Vagina (tissue), 2 donors: ENCODE results near the gene SMARCA2.

Experiments
- CTCF ChIP-seq, 3 experiments: fragments of 450-650 bp in 2 of 3; fragments of 200-600 bp in 1 of 3; sonication (generic) in 1 of 3; IDR thresholded peaks; one replicate each; pipeline ENCODE4 v1.5.1; 2017 to 2019; ENCODE audit warnings: antibody characterized with exemption in 3 of 3, mild to moderate bottlenecking in 2 of 3, moderate library complexity in 2 of 3
- POLR2A ChIP-seq, 2 donors: fragments of 450-650 bp; IDR thresholded peaks; one replicate each; pipeline ENCODE4 v1.6.1; 2017; ENCODE audit warnings: antibody characterized with exemption in 2 of 2, mild to moderate bottlenecking in 2 of 2, moderate library complexity in 2 of 2
- POLR2AphosphoS5 ChIP-seq, 2 donors: sonication (generic); formaldehyde crosslinking; IDR thresholded peaks; one replicate each; pipeline ENCODE4 v1.9.0; 2017; ENCODE audit warnings: antibody characterized with exemption in 2 of 2, mild to moderate bottlenecking in 2 of 2, low read depth in 1 of 2; ENCODE audit not compliant: insufficient read depth in 1 of 2

GRCh38 chr9:2036844-2037243 lies 21.7 kb downstream of the SMARCA2 start:
- TF ChIP-seq POLR2A (IDR thresholded peaks at IDR 0.05) (no peak), CTCF (IDR thresholded peaks at IDR 0.05) (no peak), POLR2AphosphoS5 (IDR thresholded peaks at IDR 0.05; ENCODE audit: insufficient read depth in 1 of 2, low read depth in 1 of 2) (no peak)
